Nephron (organoid): ENCODE results near the gene ZNF423.
A peak's percentile ranks its signal among the peaks of the same experiment; 100 is the strongest.

ENCODE experiments used
- H3K27ac Mint-ChIP-seq, 3 experiments: 2 replicates each; pipeline ENCODE4 v1.8.0; 2020; ENCODE audit warnings: mixed read lengths in 3 of 3, mild to moderate bottlenecking in 2 of 3, moderate library complexity in 1 of 3
- H3K27me3 Mint-ChIP-seq: 2 replicates; pipeline ENCODE4 v1.8.0; 2021; ENCODE audit warnings: low read depth, mild to moderate bottlenecking, moderate library complexity, mixed read lengths
- H3K36me3 Mint-ChIP-seq: 2 replicates; pipeline ENCODE4 v1.8.0; 2020; ENCODE audit warnings: low read depth, mixed read lengths
- H3K4me1 Mint-ChIP-seq: 2 replicates; pipeline ENCODE4 v1.8.0; 2020; ENCODE audit warnings: mixed read lengths
- H3K4me3 Mint-ChIP-seq, 3 experiments: 2 replicates each; pipeline ENCODE4 v1.8.0; 2020; ENCODE audit warnings: mild to moderate bottlenecking in 3 of 3, mixed read lengths in 3 of 3, moderate library complexity in 2 of 3
- H3K9me3 Mint-ChIP-seq: 2 replicates; pipeline ENCODE4 v1.8.0; 2020; ENCODE audit warnings: mixed read lengths
- TF ChIP-seq, protein P1 (sequence below), 3 experiments: fragments of 200-600 bp; sonication (generic); IDR thresholded peaks; one replicate each; pipeline ENCODE4 v1.5.0; 2021; ENCODE audit warnings: antibody characterized with exemption in 3 of 3; ENCODE audit not compliant: unreplicated experiment in 3 of 3

ZNF423 gene

DNA sequence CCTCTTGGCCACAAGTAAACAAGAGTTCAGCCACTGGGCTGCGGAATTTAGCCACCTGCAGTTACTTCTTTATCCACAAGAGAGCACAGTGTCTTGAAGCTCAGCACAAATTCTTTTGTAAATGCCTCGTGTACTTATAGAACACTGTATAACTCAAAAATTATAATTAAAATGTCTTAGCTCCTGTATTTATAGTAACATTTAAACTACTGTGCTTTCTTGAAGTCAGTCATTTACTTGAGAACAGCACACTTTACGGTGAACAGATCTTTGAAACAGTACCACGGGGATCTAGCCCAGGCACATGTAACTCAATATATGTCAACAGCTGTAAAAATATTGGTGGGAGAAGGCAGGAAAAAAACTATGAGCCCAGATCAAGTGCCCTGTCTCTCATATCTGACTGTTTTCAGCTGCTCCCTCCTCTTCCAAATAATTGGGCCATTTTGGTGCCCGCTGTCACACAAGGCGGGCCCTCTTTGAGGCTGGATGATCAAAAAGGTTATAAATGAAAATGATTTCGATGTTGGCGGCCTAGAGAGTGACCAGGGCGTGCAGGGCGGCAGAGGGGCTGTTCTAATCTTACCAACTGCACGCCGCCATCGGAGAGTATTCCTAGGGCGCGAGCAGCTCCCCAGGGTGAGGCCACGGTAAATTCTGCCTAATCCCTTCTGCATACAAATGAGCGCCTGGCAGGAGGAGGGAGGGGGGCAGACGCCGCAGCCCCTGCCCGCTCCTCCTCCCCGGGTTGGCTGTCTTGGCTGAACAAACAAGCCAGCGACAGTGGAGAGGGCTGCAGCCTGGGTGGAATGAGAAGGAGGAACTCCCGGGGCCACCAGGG is 299.1 kb downstream of the ZNF423 start:
- H3K9me3 Mint-ChIP-seq = no peaks in the 10 kb centered on the region
- no peaks in the 10 kb centered on the region for H3K36me3 Mint-ChIP-seq
- no peaks in the 10 kb centered on the region for H3K27me3 Mint-ChIP-seq
- no peak overlapping the region for H3K27ac Mint-ChIP-seq
- TF ChIP-seq, protein P1, sequence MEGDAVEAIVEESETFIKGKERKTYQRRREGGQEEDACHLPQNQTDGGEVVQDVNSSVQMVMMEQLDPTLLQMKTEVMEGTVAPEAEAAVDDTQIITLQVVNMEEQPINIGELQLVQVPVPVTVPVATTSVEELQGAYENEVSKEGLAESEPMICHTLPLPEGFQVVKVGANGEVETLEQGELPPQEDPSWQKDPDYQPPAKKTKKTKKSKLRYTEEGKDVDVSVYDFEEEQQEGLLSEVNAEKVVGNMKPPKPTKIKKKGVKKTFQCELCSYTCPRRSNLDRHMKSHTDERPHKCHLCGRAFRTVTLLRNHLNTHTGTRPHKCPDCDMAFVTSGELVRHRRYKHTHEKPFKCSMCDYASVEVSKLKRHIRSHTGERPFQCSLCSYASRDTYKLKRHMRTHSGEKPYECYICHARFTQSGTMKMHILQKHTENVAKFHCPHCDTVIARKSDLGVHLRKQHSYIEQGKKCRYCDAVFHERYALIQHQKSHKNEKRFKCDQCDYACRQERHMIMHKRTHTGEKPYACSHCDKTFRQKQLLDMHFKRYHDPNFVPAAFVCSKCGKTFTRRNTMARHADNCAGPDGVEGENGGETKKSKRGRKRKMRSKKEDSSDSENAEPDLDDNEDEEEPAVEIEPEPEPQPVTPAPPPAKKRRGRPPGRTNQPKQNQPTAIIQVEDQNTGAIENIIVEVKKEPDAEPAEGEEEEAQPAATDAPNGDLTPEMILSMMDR (IDR thresholded peaks at IDR 0.05; ENCODE audit: unreplicated experiment in 3 of 3) = peak; percentile 82 to 89 (median 89)
- H3K4me1 Mint-ChIP-seq = peaks cover 49% of the 10 kb centered on the region
- no peak overlapping the region for H3K4me3 Mint-ChIP-seq

DNA sequence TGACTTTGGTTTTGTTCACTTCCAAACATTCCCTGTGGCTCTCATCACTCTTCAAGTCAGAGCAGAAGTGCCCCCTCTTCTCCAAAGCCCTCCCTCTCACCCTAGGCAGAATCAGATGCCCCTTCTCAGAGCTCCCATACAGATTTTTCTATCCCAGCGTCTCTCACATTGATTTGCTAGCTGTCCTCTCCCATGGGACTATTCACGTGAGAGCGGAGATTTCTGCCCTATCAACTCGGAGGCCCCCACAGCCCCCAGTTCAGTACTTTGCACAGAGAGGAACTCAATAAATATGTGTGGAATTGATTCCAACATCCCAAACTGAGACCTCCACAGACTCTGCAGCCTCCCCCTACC is 299.7 kb downstream of the ZNF423 start:
- no peaks in the 10 kb centered on the region for H3K36me3 Mint-ChIP-seq
- no peak overlapping the region for H3K27ac Mint-ChIP-seq
- TF ChIP-seq, protein P1 (IDR thresholded peaks at IDR 0.05; ENCODE audit: unreplicated experiment in 3 of 3) = no peak

DNA sequence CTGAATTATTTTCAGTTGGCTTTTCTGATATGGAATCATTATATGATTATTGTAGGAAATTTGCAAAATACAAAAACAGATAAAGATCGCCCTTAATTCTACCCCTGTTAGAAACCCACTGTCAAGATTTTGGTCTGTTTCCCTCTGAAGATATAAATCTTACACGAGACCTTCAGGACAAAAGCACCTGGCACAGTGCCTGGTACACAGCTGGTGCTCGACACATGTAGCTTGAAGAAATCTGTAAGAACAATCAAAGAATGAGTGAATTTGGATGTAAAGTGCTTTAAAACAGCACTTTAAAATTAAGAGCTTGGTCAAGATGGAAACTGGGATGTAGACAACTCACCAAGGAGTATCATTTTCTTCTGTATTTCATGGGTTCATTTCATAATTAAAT is 301.2 kb downstream of the ZNF423 start:
- Mint-ChIP-seq H3K27me3 (no peaks in the 10 kb centered on the region), H3K4me1 (peaks cover 35% of the 10 kb centered on the region), H3K9me3 (no peaks in the 10 kb centered on the region), H3K36me3 (no peaks in the 10 kb centered on the region), H3K27ac (peak overlapping the region; percentile 18 to 39 (median 38)), H3K4me3 (no peak overlapping the region)
- TF ChIP-seq, protein P1 (IDR thresholded peaks at IDR 0.05; ENCODE audit: unreplicated experiment in 3 of 3) = no peak

More for the DNA sequence above, 299.7 kb downstream of the ZNF423 start:
- Mint-ChIP-seq H3K4me1 (peaks cover 47% of the 10 kb centered on the region), H3K4me3 (no peak overlapping the region), H3K27me3 (no peaks in the 10 kb centered on the region), H3K9me3 (no peaks in the 10 kb centered on the region)

DNA sequence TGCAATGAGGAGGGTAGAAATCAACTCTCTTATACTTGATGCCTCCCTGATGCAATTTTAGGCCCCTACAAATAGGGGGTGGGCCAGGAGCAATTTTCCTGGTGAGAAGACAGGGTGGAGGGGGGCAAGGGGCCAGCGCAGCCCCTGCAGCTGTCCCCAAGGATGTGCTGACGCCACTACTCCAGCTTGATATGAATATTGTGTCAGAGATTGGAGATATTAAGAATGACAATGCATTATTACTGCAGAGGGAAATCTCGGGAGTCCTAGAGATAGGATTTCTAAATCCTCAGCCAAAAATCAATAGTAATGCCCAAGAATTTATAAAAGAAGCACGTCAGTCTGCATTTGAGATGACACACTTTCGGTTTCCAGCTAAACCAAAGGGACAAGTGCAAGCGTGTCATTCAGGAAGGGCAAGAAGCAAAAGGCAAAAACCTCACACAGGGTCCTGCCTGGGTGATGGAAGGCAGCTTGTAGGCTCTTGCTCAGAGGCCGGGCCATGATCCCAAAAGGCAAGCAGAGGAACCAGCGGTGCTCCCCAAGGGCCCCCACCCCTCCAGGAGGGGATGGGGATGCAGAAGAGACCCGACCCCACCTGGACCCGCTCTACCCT is 303.5 kb downstream of the ZNF423 start:
- Mint-ChIP-seq H3K36me3 (no peaks in the 10 kb centered on the region), H3K4me1 (peaks cover 38% of the 10 kb centered on the region), H3K4me3 (no peak overlapping the region), H3K27me3 (no peaks in the 10 kb centered on the region), H3K9me3 (no peaks in the 10 kb centered on the region), H3K27ac (peak overlapping the region in 2 of 3 experiments; percentile 33 to 50)
- TF ChIP-seq, protein P1 (IDR thresholded peaks at IDR 0.05; ENCODE audit: unreplicated experiment in 3 of 3) = no peak

DNA sequence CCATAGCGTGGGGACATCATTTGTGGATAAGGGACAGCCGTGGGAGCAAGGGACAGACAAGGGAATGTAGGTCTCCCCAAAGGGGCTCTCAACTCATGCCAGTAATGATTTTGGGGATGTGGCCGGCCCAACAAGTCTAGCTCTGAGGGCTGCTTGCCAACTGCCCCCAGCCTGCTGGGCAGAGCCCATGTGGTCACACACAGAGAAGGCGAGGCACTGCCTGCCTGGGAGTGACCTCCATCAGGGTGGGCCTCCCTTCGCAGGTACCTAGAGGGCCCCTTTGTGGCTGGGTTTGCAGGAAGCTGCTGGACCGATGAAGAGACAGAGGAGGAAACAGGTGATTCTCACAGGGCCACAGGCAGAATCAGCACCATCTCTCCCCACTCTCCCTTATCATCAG is 305.2 kb downstream of the ZNF423 start:
- TF ChIP-seq, protein P1 (IDR thresholded peaks at IDR 0.05; ENCODE audit: unreplicated experiment in 3 of 3) = no peak
- Mint-ChIP-seq H3K27me3 (no peaks in the 10 kb centered on the region), H3K27ac (no peak overlapping the region), H3K4me1 (peaks cover 52% of the 10 kb centered on the region), H3K4me3 (no peak overlapping the region), H3K36me3 (no peaks in the 10 kb centered on the region), H3K9me3 (no peaks in the 10 kb centered on the region)
